Measurements from ENCODE around the gene GGA1. TPM values are rescaled to one million over a fixed set of nuclear protein-coding genes. Genes with fewer than 3 reads are reported as not detected.
"Not testable (repeated sequence)": the region's sequence is repeated elsewhere in the genome, so short reads cannot be mapped to it uniquely, and the experiment has no call there.

The GGA1 gene
- total RNA-seq, 4 donors from 2014 or later: 46.2 to 90.5 (median 60.4) TPM

- Histone ChIP-seq H3K36me3 (no peaks in the 10 kb centered on the region), H3K27ac (no peak overlapping the region), H3K4me3 (replicated peaks in 1 of 3) (no peak overlapping the region), H3K27me3 (no peaks in the 10 kb centered on the region), H3K9me3 (no peaks in the 10 kb centered on the region), H3K4me1 (peaks cover 0 to 3% of the 10 kb centered on the region in 2 donors)
- intact Hi-C loops (cut with DNase I): loop anchor here (10.0 kb wide), 1 partner anchor 147 kb away; no protein-coding TSS in a partner anchor
- DNase-seq: no peak
- WGBS, 2 donors: 95 to 96% methylated on average over 9 of the region's 9 CpGs
- TF ChIP-seq POLR2A (IDR thresholded peaks at IDR 0.05) (no peak), CTCF (IDR thresholded peaks at IDR 0.05) (no peak)
Measured at GRCh38 chr22:37647928-37648327, 39.3 kb downstream of the GGA1 start.

GRCh38 chr22:37650463-37651136 lies 42.0 kb downstream of the GGA1 start:
- Histone ChIP-seq H3K9me3 (no peaks in the 10 kb centered on the region), H3K36me3 (no peaks in the 10 kb centered on the region), H3K4me1 (no peaks in the 10 kb centered on the region), H3K27ac (no peak overlapping the region), H3K27me3 (no peaks in the 10 kb centered on the region), H3K4me3 (replicated peaks in 1 of 3) (no peak overlapping the region)
- intact Hi-C loops (cut with DNase I): no loop called here
- no peak for DNase-seq
- TF ChIP-seq CTCF (IDR thresholded peaks at IDR 0.05): no peak
- no peak for TF ChIP-seq POLR2A (IDR thresholded peaks at IDR 0.05)
- 96 to 98% methylated on average over 17 of the region's 17 CpGs for WGBS, 2 donors

- Histone ChIP-seq H3K27me3 (no peaks in the 10 kb centered on the region), H3K36me3 (no peaks in the 10 kb centered on the region), H3K4me3 (replicated peaks in 1 of 3) (no peak overlapping the region), H3K27ac (no peak overlapping the region), H3K4me1 (peaks cover 10 to 12% of the 10 kb centered on the region in 2 donors), H3K9me3 (no peaks in the 10 kb centered on the region)
- intact Hi-C loops (cut with DNase I): no loop called here
- 85 to 86% methylated on average over 14 of the region's 14 CpGs for WGBS, 2 donors
- DNase-seq: no peak
- TF ChIP-seq CTCF (IDR thresholded peaks at IDR 0.05) (no peak), POLR2A (IDR thresholded peaks at IDR 0.05) (no peak)
Measured at GRCh38 chr22:37654563-37655251, 46.1 kb downstream of the GGA1 start.

GRCh38 chr22:37655252-37655563 lies 46.6 kb downstream of the GGA1 start:
- intact Hi-C loops (cut with DNase I): no loop called here
- 90 to 92% methylated on average over 6 to 10 of the region's 17 CpGs for WGBS, 2 donors

GRCh38 chr22:37656583-37656982 lies 47.9 kb downstream of the GGA1 start:
- H3K4me1 ChIP-seq: peaks cover 19 to 31% of the 10 kb centered on the region in 2 donors

More at GRCh38 chr22:37655252-37655563, 46.6 kb downstream of the GGA1 start:
- Histone ChIP-seq H3K4me1 (peaks cover 13 to 18% of the 10 kb centered on the region in 2 donors), H3K27ac (no peak overlapping the region), H3K4me3 (replicated peaks in 1 of 3) (no peak overlapping the region), H3K9me3 (no peaks in the 10 kb centered on the region), H3K36me3 (no peaks in the 10 kb centered on the region), H3K27me3 (no peaks in the 10 kb centered on the region)
- TF ChIP-seq POLR2A (IDR thresholded peaks at IDR 0.05) (no peak), CTCF (IDR thresholded peaks at IDR 0.05) (no peak)
- DNase-seq: no peak

More at GRCh38 chr22:37656583-37656982, 47.9 kb downstream of the GGA1 start:
- H3K27me3 ChIP-seq; H3K9me3 ChIP-seq; H3K36me3 ChIP-seq; DNase-seq; H3K4me3 ChIP-seq (replicated peaks in 1 of 3); H3K27ac ChIP-seq; intact Hi-C loops (cut with DNase I): not testable (repeated sequence)
- WGBS, 2 donors: 92 to 98% methylated on average over 4 of the region's 4 CpGs

Measured in thyroid gland (tissue), 4 donors.